Measurements from ENCODE around the gene CCNL2. TPM values are rescaled to one million over a fixed set of nuclear protein-coding genes. Genes with fewer than 3 reads are reported as not detected.

CCNL2 gene
- total and polyA plus RNA-seq, 4 donors = 46.4 to 170 (median 104) TPM

GRCh38 chr1:1340185-1340584, 59.0 kb downstream of the CCNL2 start:
- no peak for DNase-seq (ENCODE audit: low spot score)
- H3K9me3 ChIP-seq (ENCODE audit: control insufficient read depth in 4 of 4, low read length in 3 of 4) = no peaks in the 10 kb centered on the region

More at GRCh38 chr1:1340185-1340584, 59.0 kb downstream of the CCNL2 start:
- TF ChIP-seq HNF4A (conservative IDR thresholded peaks at IDR 0.05) (no peak), RAD21 (IDR thresholded peaks at IDR 0.05) (no peak), NR2F2 (IDR thresholded peaks at IDR 0.05) (no peak), HNF4G (IDR thresholded peaks at IDR 0.05) (no peak), TAF1 (conservative IDR thresholded peaks at IDR 0.05) (no peak), EGR1 (IDR thresholded peaks at IDR 0.05; ENCODE audit: low read depth in 2 of 2) (no peak), CTCF (IDR thresholded peaks at IDR 0.05; ENCODE audit: low read depth, low read length, missing input control) (no peak), ZBTB33 (IDR thresholded peaks at IDR 0.05) (no peak), FOXA1 (IDR thresholded peaks at IDR 0.05) (no peak), JUND (IDR thresholded peaks at IDR 0.05) (no peak), FOXA2 (IDR thresholded peaks at IDR 0.05) (no peak), YY1 (IDR thresholded peaks at IDR 0.05) (no peak), GABPA (IDR thresholded peaks at IDR 0.05 in 1 of 2, conservative IDR thresholded peaks at IDR 0.05 in 1 of 2) (no peak)
- TF ChIP-seq, protein P1, sequence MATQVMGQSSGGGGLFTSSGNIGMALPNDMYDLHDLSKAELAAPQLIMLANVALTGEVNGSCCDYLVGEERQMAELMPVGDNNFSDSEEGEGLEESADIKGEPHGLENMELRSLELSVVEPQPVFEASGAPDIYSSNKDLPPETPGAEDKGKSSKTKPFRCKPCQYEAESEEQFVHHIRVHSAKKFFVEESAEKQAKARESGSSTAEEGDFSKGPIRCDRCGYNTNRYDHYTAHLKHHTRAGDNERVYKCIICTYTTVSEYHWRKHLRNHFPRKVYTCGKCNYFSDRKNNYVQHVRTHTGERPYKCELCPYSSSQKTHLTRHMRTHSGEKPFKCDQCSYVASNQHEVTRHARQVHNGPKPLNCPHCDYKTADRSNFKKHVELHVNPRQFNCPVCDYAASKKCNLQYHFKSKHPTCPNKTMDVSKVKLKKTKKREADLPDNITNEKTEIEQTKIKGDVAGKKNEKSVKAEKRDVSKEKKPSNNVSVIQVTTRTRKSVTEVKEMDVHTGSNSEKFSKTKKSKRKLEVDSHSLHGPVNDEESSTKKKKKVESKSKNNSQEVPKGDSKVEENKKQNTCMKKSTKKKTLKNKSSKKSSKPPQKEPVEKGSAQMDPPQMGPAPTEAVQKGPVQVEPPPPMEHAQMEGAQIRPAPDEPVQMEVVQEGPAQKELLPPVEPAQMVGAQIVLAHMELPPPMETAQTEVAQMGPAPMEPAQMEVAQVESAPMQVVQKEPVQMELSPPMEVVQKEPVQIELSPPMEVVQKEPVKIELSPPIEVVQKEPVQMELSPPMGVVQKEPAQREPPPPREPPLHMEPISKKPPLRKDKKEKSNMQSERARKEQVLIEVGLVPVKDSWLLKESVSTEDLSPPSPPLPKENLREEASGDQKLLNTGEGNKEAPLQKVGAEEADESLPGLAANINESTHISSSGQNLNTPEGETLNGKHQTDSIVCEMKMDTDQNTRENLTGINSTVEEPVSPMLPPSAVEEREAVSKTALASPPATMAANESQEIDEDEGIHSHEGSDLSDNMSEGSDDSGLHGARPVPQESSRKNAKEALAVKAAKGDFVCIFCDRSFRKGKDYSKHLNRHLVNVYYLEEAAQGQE (IDR thresholded peaks at IDR 0.05) = no peak
- TF ChIP-seq, protein P2, sequence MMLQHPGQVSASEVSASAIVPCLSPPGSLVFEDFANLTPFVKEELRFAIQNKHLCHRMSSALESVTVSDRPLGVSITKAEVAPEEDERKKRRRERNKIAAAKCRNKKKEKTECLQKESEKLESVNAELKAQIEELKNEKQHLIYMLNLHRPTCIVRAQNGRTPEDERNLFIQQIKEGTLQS (IDR thresholded peaks at IDR 0.05) = no peak
- Histone ChIP-seq H3K27ac (ENCODE audit: low read depth in 1 of 2, low read length in 2 of 2) (no peak overlapping the region), H3K4me3 (ENCODE audit: low read depth in 1 of 3, low read length in 3 of 3) (no peak overlapping the region), H3K36me3 (ENCODE audit: control insufficient read depth in 4 of 4, insufficient read depth in 3 of 4, low read depth in 1 of 4, low read length in 3 of 4) (peaks cover 0 to 31% (median 15%) of the 10 kb centered on the region in 4 donors), H3K9ac (ENCODE audit: low read depth in 1 of 2, low read length in 2 of 2) (no peak overlapping the region), H3K4me1 (ENCODE audit: control insufficient read depth in 4 of 4, insufficient read depth in 4 of 4, low read length in 3 of 4) (peaks cover 12 to 23% (median 21%) of the 10 kb centered on the region in 4 donors), H3K27me3 (ENCODE audit: control insufficient read depth in 4 of 4, insufficient read depth in 4 of 4, low read length in 3 of 4) (no peaks in the 10 kb centered on the region)
- 95% methylated on average over 23 of the region's 23 CpGs for WGBS
